ENCODE measurements around the gene RNLS.

DNA sequence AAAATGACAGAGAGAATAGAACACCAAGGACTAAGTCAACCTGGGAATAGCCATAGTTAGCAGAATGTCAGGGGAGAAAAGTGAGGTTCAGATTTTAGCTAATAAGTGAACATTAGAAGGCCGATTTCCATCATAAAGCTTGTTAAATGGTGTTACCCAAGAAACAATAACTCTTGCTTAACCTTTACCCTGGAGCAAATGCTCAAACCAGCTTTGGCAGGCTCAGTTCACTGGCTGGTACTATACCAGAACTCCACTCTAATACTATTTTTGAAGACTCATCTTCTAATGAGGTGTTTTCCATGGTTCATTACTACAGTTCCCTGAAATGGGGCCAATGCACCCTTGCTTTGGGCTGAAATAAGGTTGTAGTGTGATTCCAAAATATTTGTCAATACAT is 61.3 kb downstream of the RNLS start:
- TF ChIP-seq MYNN (tag by site-specific recombination; IDR thresholded peaks at IDR 0.05; ENCODE audit: borderline replicate concordance): no peak
- no peak for TF ChIP-seq ZNF10 (tag by site-specific recombination; IDR thresholded peaks at IDR 0.05)
- TF ChIP-seq, protein P1, sequence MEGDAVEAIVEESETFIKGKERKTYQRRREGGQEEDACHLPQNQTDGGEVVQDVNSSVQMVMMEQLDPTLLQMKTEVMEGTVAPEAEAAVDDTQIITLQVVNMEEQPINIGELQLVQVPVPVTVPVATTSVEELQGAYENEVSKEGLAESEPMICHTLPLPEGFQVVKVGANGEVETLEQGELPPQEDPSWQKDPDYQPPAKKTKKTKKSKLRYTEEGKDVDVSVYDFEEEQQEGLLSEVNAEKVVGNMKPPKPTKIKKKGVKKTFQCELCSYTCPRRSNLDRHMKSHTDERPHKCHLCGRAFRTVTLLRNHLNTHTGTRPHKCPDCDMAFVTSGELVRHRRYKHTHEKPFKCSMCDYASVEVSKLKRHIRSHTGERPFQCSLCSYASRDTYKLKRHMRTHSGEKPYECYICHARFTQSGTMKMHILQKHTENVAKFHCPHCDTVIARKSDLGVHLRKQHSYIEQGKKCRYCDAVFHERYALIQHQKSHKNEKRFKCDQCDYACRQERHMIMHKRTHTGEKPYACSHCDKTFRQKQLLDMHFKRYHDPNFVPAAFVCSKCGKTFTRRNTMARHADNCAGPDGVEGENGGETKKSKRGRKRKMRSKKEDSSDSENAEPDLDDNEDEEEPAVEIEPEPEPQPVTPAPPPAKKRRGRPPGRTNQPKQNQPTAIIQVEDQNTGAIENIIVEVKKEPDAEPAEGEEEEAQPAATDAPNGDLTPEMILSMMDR (tag by site-specific recombination; IDR thresholded peaks at IDR 0.05): no peak
- TF ChIP-seq HOXD13 (CRISPR knock-in tag; IDR thresholded peaks at IDR 0.05; ENCODE audit: borderline replicate concordance): no peak
- no peak for TF ChIP-seq ZNF514 (tag by site-specific recombination; IDR thresholded peaks at IDR 0.05)
- no peak for TF ChIP-seq ZNF558 (tag by site-specific recombination; IDR thresholded peaks at IDR 0.05)
- TF ChIP-seq ZNF169 (tag by site-specific recombination; IDR thresholded peaks at IDR 0.05): no peak
- TF ChIP-seq ZNF433 (tag by site-specific recombination; IDR thresholded peaks at IDR 0.05; ENCODE audit: low read depth): no peak
